Stimulated activated CD8-positive, alpha-beta memory T cell treated with anti-CD3 and anti-CD28 coated beads, Interleukin-12 subunit alpha, Interleukin-12 subunit beta, amount 100 ng/mL, for 1 hour (primary cell): ENCODE data around the gene SLC6A3.
"Not testable (repeated sequence)": the region's sequence is repeated elsewhere in the genome, so short reads cannot be mapped to it uniquely, and the experiment has no call there.

Experiments used
- DNase-seq: peaks from one replicate; pipeline ENCODE4 v3.0.0-alpha.2; 2020; ENCODE audit warnings: low read depth

The SLC6A3 gene

GRCh38 chr5:1387059-1387755, 58.0 kb downstream of the SLC6A3 start:
- DNase-seq = no peak

GRCh38 chr5:1386274-1386717, 58.9 kb downstream of the SLC6A3 start:
- DNase-seq = peak; percentile 51

- DNase-seq = peak; percentile 73
Observed at GRCh38 chr5:1385395-1386273, 59.6 kb downstream of the SLC6A3 start.

- no peak for DNase-seq
Observed at GRCh38 chr5:1384521-1384920, 60.7 kb downstream of the SLC6A3 start.

GRCh38 chr5:1383886-1384401, 61.3 kb downstream of the SLC6A3 start:
- DNase-seq = no peak

GRCh38 chr5:1383344-1383743, 61.9 kb downstream of the SLC6A3 start:
- no peak for DNase-seq

GRCh38 chr5:1382248-1382700, 63.0 kb downstream of the SLC6A3 start:
- DNase-seq = no peak

- no peak for DNase-seq
Observed at GRCh38 chr5:1381370-1382247, 63.6 kb downstream of the SLC6A3 start.

GRCh38 chr5:1380910-1381309, 64.3 kb downstream of the SLC6A3 start:
- no peak for DNase-seq

- DNase-seq = peak; percentile 33
Observed at GRCh38 chr5:1380011-1380817, 65.0 kb downstream of the SLC6A3 start.

GRCh38 chr5:1378866-1379659, 66.2 kb downstream of the SLC6A3 start:
- no peak for DNase-seq

- no peak for DNase-seq
Observed at GRCh38 chr5:1378096-1378495, 67.1 kb downstream of the SLC6A3 start.

- DNase-seq = no peak
Observed at GRCh38 chr5:1376981-1377380, 68.3 kb downstream of the SLC6A3 start.

- DNase-seq = no peak
Observed at GRCh38 chr5:1375871-1376810, 69.1 kb downstream of the SLC6A3 start.

- DNase-seq = no peak
Observed at GRCh38 chr5:1374679-1375055, 70.6 kb downstream of the SLC6A3 start.

- DNase-seq = no peak
Observed at GRCh38 chr5:1374030-1374678, 71.1 kb downstream of the SLC6A3 start.

- not testable (repeated sequence) for DNase-seq
Observed at GRCh38 chr5:1371972-1372342, 73.3 kb downstream of the SLC6A3 start.

GRCh38 chr5:1371218-1371971, 73.8 kb downstream of the SLC6A3 start:
- no peak for DNase-seq
